HepG2 (cell line): Measurements from ENCODE around the gene CFAP99. TPM values are rescaled to one million over a fixed set of nuclear protein-coding genes. Genes with fewer than 3 reads are reported as not detected.

ENCODE experiments used
- ATAC-seq: fragments of 200-7000 bp; cut with Tn5 transposase; 3 replicates; pipeline ENCODE4 v1.9.1; 2020; ENCODE audit warnings: mild to moderate bottlenecking, moderate library complexity
- BruUV-seq: library from RNA; stranded (reverse); fragments of 400-500 nt; replicated peaks from 2 replicates; lab custom pipeline; 2021; lab: Mats Ljungman, UMichigan
- CTCF ChIA-PET: fragments of 300-600 bp; formaldehyde crosslinking; extraction: SDS; loops from one replicate; lab custom pipeline; 2021; ENCODE audit warnings: low total read pairs, inconsistent platforms, low intra/inter-chr PET ratio; lab: Yijun Ruan, JAX
- POLR2A ChIA-PET: fragments of 350-600 bp; sonication (Branson Sonifier 250); formaldehyde crosslinking; loops from one replicate; lab custom pipeline; 2020; ENCODE audit warnings: antibody characterized with exemption, inconsistent platforms; lab: Yijun Ruan, JAX
- DNase-seq: peaks from one replicate; pipeline ENCODE4 v3.0.0-alpha.2; 2015; ENCODE audit warnings: low spot score
- FAIRE-seq: peaks from 3 replicates; lab custom pipeline; 2011; peaks lifted over from hg19 to GRCh38; lab: Jason Lieb, UNC
- H2AFZ ChIP-seq: one replicate; pipeline ENCODE4 v1.6.1; 2011; ENCODE audit warnings: low read length, inconsistent platforms
- H3K27ac ChIP-seq: fragments of 300-600 bp; 3 replicates; pipeline ENCODE4 v1.8.0; 2011; ENCODE audit warnings: mixed run types, mild to moderate bottlenecking, mixed read lengths, low read length, inconsistent platforms; ENCODE audit not compliant: insufficient read depth; ENCODE audit errors: extremely low read length
- H3K27me3 ChIP-seq, 2 experiments: fragments of 200-600 bp in 1 of 2; 2 replicates in 1 of 2; 3 replicates in 1 of 2; pipeline versions ENCODE4 v1.6.0 to v1.8.0; 2011; ENCODE audit warnings: low read length in 2 of 2, mild to moderate bottlenecking in 2 of 2, moderate library complexity in 2 of 2, inconsistent platforms in 1 of 2; ENCODE audit not compliant: insufficient read depth in 2 of 2, control insufficient read depth in 1 of 2
- H3K36me3 ChIP-seq, 2 experiments: fragments of 200-600 bp in 1 of 2; replicated peaks in 1 of 2; 2 replicates in 1 of 2; 3 replicates in 1 of 2; pipeline versions ENCODE4 v1.5.1 to v1.8.0; 2011; ENCODE audit warnings: low read length in 2 of 2, inconsistent platforms in 1 of 2; ENCODE audit not compliant: insufficient read depth in 2 of 2, control insufficient read depth in 1 of 2
- H3K4me1 ChIP-seq: 2 replicates; pipeline ENCODE4 v1.5.1; 2012; ENCODE audit warnings: low read length, inconsistent platforms; ENCODE audit not compliant: insufficient read depth
- H3K4me2 ChIP-seq: 2 replicates; pipeline ENCODE4 v1.6.0; 2011; ENCODE audit warnings: low read depth, low read length, inconsistent platforms
- H3K4me3 ChIP-seq, 3 experiments: fragments of 200-600 bp in 1 of 3; sonication (generic), shearing (Covaris generic) in 1 of 3; replicated peaks in 1 of 3; 2 replicates each; pipeline ENCODE4 v1.5.1; 2011 to 2016; ENCODE audit warnings: low read length in 3 of 3, inconsistent platforms in 2 of 3, low read depth in 2 of 3, mild to moderate bottlenecking in 2 of 3, control low read depth in 1 of 3, mixed read lengths in 1 of 3; ENCODE audit not compliant: insufficient read depth in 1 of 3
- H3K79me2 ChIP-seq: one replicate; pipeline ENCODE4 v1.6.1; 2011; ENCODE audit warnings: low read length, inconsistent platforms; ENCODE audit not compliant: insufficient read depth
- H3K9ac ChIP-seq: 2 replicates; pipeline ENCODE4 v1.6.0; 2011; ENCODE audit warnings: mild to moderate bottlenecking, low read depth, low read length, inconsistent platforms; ENCODE audit not compliant: insufficient read depth
- H3K9me3 ChIP-seq: 2 replicates; pipeline ENCODE4 v1.5.1; 2012; ENCODE audit warnings: mild to moderate bottlenecking, low read length
- H4K20me1 ChIP-seq: 2 replicates; pipeline ENCODE4 v1.6.0; 2011; ENCODE audit warnings: inconsistent platforms, mild to moderate bottlenecking, low read length, moderate library complexity; ENCODE audit not compliant: insufficient read depth
- NFYC ChIP-seq: IDR thresholded peaks from 2 replicates; pipeline ENCODE4 v1.6.1; 2016; ENCODE audit warnings: missing genetic modification reagents, missing compliant biosample characterization
- NR2F2 ChIP-seq: IDR thresholded peaks from 2 replicates; pipeline ENCODE4 v1.6.1; 2012; ENCODE audit warnings: low read depth, inconsistent platforms, borderline replicate concordance
- REXO4 ChIP-seq: sonication (generic); formaldehyde crosslinking; IDR thresholded peaks from 2 replicates; pipeline ENCODE4 v1.8.0; 2022; ENCODE audit warnings: missing genetic modification reagents, mild to moderate bottlenecking, borderline replicate concordance
- RFXAP ChIP-seq: sonication (generic); formaldehyde crosslinking; IDR thresholded peaks from 2 replicates; pipeline ENCODE4 v1.4.0; 2020; ENCODE audit warnings: missing genetic modification reagents, borderline replicate concordance
- TEF ChIP-seq: sonication (generic); formaldehyde crosslinking; IDR thresholded peaks from 2 replicates; pipeline ENCODE4 v1.5.0; 2020; ENCODE audit warnings: missing genetic modification reagents
- U2AF2 ChIP-seq: fragments of 200-400 bp; formaldehyde crosslinking; IDR thresholded peaks from 2 replicates; pipeline ENCODE4 v1.6.1; 2017; ENCODE audit warnings: low read depth, mild to moderate bottlenecking, low read length
- ZFP62 ChIP-seq: sonication (generic); formaldehyde crosslinking; IDR thresholded peaks from 2 replicates; pipeline ENCODE4 v1.4.0; 2020; ENCODE audit warnings: missing genetic modification reagents
- ZMYM4 ChIP-seq: sonication (generic); formaldehyde crosslinking; IDR thresholded peaks from 2 replicates; pipeline ENCODE4 v1.8.1; 2023; ENCODE audit warnings: mild to moderate bottlenecking, missing genetic modification reagents
- ZNF138 ChIP-seq: sonication (generic); formaldehyde crosslinking; IDR thresholded peaks from 2 replicates; pipeline ENCODE4 v1.5.0; 2020; ENCODE audit warnings: mild to moderate bottlenecking, low read depth, missing genetic modification reagents
- ZNF33A ChIP-seq: sonication (generic); formaldehyde crosslinking; IDR thresholded peaks from 2 replicates; pipeline ENCODE4 v1.5.1; 2020; ENCODE audit warnings: missing genetic modification reagents, mild to moderate bottlenecking, moderate library complexity, borderline replicate concordance
- WGBS: methylation state at CpG from one replicate; pipeline ENCODE4 v1.1.6; 2017; ENCODE audit warnings: low lambda C conversion rate; 5-methylcytosine and 5-hydroxymethylcytosine counted together
- in situ Hi-C: cut with HindIII; loops from 2 replicates; pipeline ENCODE4 v1.10.0; 2017; ENCODE audit warnings: low pct_unique_long_range_greater_than_20kb; ENCODE audit not compliant: extremely low pct_ligation_motif_present
- intact Hi-C: fragments of 100-400 bp; cut with micrococcal nuclease; formaldehyde crosslinking; loops from one replicate; pipeline ENCODE4 v1.10.0; 2022; ENCODE audit not compliant: unreplicated experiment
- polyA plus RNA-seq, 8 experiments: library from polyadenylated mRNA; depleted of rRNA in 3 of 8; stranded (reverse) in 7 of 8; unstranded in 1 of 8; fragments of >200 nt; fragmentation: Illumina TruSeq in 4 of 8; extraction: Trizol in 4 of 8; gene quantifications; 2 replicates each; pipeline versions ENCODE4 v1.2.1 to v1.2.3, GENCODE V29; 2011 to 2016; ENCODE audit warnings: low read depth in 4 of 8, missing spikeins in 1 of 8, mixed read lengths in 1 of 8; ENCODE audit not compliant: insufficient read depth in 1 of 8
- total RNA-seq, 5 experiments: library from RNA; depleted of rRNA; stranded (reverse); fragments of >200 nt; fragmentation: Illumina TruSeq; extraction: Trizol; gene quantifications; 2 replicates each; pipeline ENCODE4 v1.2.3, GENCODE V29; 2016; ENCODE audit warnings: low read depth in 1 of 5
- TF ChIP-seq, protein P1 (sequence below): sonication (generic); formaldehyde crosslinking; IDR thresholded peaks from 2 replicates; pipeline ENCODE4 v1.8.1; 2023; ENCODE audit warnings: missing genetic modification reagents, mild to moderate bottlenecking, borderline replicate concordance

CFAP99 gene
- total and polyA plus RNA-seq, 2 of the 13 experiments (the other 11 are each of a cell fraction or from before 2014, with no cell fraction given) = not detected

- Histone ChIP-seq H3K79me2 (peaks cover 85% of the 10 kb centered on the region), H3K9ac (no peak overlapping the region), H3K27ac (no peak overlapping the region), H3K4me3 (no peak overlapping the region), H3K9me3 (no peaks in the 10 kb centered on the region), H3K4me1 (peaks cover 14% of the 10 kb centered on the region), H3K4me2 (no peak overlapping the region), H3K27me3 (no peaks in the 10 kb centered on the region), H4K20me1 (peaks cover 52% of the 10 kb centered on the region), H3K36me3 (peaks cover 6 to 31% of the 10 kb centered on the region in 2 experiments; a peak in 4 of 5 replicates), H2AFZ (no peak overlapping the region)
- CTCF ChIA-PET = no interaction called here
- BruUV-seq = no TSS peak
- FAIRE-seq (no peak), DNase-seq (no peak), ATAC-seq (no peak)
- POLR2A ChIA-PET = no interaction called here
- TF ChIP-seq ZNF33A (CRISPR knock-in tag) = no peak
- TF ChIP-seq ZNF138 = no peak
- TF ChIP-seq ZMYM4 = no peak
- no peak for TF ChIP-seq TEF (CRISPR knock-in tag)
- TF ChIP-seq NR2F2 = no peak
- no peak for TF ChIP-seq ZFP62
- no peak for TF ChIP-seq RFXAP
- TF ChIP-seq REXO4 (CRISPR knock-in tag) = no peak
- no peak for TF ChIP-seq NFYC (CRISPR knock-in tag)
- TF ChIP-seq, protein P1, sequence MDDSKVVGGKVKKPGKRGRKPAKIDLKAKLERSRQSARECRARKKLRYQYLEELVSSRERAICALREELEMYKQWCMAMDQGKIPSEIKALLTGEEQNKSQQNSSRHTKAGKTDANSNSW (CRISPR knock-in tag) = no peak
- no peak for TF ChIP-seq U2AF2
- intact Hi-C loops = no loop called here
- 97% methylated on average over 6 of the region's 6 CpGs for WGBS
- in situ Hi-C loops = no loop called here
These were observed 68.2 kb downstream of the CFAP99 start for GRCh38 chr4:2486981-2487380.
